GM12872 (cell line): ENCODE data around the gene KRTAP5-7.
"Not testable (repeated sequence)": the region's sequence is repeated elsewhere in the genome, so short reads cannot be mapped to it uniquely, and the experiment has no call there.

Source experiments
- TF ChIP-seq, protein P1 (sequence below): IDR thresholded peaks from 3 replicates; pipeline ENCODE4 v1.5.1; 2011; ENCODE audit warnings: low read depth, mild to moderate bottlenecking, low read length, moderate library complexity; ENCODE audit not compliant: insufficient read depth

The KRTAP5-7 gene

DNA sequence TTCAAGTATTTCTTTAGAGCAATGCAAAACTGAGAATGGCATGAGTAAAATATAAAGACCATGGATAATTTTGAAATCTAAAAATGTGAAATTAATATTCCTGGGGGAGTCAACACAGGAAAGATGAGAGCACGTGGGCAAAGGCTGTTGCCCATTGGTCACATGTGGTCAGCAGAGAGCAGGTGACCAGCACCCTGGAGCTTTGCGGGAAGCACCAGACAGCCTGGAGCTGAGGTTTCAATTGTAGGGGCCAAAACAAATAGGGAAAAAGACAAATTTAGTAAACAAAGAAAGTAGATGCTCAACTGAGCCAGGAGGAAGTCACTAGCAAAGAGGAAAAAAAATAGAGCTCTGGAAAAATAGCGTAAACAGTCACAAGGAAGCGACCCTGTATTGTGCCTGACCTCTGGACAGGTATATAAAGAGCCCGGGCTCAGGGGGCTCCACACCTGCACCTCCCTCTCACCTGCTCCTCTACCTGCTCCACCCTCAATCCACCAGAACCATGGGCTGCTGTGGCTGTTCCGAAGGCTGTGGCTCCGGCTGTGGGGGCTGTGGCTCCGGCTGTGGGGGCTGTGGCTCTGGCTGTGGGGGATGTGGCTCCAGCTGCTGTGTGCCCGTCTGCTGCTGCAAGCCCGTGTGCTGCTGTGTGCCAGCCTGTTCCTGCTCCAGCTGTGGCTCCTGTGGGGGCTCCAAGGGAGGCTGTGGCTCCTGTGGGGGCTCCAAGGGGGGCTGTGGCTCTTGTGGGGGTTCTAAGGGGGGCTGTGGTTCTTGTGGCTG, at the start of gene KRTAP5-7:
TSS of gene KRTAP5-7 (plus strand) at position 472 of the 780 bp plus-strand sequence. CDS start at position 506, 34 bp downstream.
- TF ChIP-seq, protein P1, sequence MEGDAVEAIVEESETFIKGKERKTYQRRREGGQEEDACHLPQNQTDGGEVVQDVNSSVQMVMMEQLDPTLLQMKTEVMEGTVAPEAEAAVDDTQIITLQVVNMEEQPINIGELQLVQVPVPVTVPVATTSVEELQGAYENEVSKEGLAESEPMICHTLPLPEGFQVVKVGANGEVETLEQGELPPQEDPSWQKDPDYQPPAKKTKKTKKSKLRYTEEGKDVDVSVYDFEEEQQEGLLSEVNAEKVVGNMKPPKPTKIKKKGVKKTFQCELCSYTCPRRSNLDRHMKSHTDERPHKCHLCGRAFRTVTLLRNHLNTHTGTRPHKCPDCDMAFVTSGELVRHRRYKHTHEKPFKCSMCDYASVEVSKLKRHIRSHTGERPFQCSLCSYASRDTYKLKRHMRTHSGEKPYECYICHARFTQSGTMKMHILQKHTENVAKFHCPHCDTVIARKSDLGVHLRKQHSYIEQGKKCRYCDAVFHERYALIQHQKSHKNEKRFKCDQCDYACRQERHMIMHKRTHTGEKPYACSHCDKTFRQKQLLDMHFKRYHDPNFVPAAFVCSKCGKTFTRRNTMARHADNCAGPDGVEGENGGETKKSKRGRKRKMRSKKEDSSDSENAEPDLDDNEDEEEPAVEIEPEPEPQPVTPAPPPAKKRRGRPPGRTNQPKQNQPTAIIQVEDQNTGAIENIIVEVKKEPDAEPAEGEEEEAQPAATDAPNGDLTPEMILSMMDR, result not testable (repeated sequence)

DNA sequence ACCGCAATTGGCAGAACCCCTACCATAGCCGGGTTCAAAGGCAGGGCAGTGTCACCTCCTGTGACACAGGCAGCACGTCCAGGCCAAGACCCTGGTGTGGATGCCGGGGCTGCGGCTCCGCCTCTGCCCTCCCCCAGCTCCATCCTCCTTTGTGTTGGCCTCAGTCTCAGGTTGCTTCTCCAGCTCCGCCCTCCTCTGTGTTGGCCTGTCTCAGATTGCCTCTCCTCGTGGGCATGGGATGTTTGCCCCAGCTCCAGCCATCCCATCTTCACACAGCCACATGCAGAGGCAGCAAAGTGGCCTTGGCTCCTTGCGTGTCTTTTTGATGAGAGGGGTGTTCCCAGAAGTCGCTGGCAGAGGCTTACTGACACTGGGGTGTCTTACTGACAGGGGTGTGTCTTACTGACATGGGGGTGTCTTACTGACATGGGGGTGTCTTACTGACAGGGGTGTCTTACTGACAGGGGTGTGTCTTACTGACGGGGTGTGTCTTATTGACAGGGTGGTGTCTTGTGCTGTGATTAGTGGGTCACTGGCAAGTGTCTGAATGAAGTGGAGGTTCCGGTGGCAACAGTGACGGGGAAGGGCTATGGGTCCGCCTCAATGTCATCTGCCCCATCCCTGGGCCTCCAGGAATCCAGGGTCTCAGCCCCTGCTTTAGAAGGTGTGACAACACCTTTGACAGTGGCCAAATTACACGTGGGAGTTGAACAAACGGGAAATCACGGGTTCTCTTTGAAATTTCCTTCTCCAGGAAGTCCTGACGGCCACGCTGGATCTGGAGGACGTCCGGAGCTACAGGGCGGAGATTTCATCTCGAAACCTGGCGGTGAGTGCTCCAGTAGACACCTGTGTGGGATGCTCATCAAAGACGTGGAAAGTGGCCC, 49.2 kb upstream of the KRTAP5-7 start:
- TF ChIP-seq, protein P1, result no peak

- TF ChIP-seq, protein P1, result no peak
These were observed 48.6 kb upstream of the KRTAP5-7 start for GRCh38 chr11:71478528-71478840.

DNA sequence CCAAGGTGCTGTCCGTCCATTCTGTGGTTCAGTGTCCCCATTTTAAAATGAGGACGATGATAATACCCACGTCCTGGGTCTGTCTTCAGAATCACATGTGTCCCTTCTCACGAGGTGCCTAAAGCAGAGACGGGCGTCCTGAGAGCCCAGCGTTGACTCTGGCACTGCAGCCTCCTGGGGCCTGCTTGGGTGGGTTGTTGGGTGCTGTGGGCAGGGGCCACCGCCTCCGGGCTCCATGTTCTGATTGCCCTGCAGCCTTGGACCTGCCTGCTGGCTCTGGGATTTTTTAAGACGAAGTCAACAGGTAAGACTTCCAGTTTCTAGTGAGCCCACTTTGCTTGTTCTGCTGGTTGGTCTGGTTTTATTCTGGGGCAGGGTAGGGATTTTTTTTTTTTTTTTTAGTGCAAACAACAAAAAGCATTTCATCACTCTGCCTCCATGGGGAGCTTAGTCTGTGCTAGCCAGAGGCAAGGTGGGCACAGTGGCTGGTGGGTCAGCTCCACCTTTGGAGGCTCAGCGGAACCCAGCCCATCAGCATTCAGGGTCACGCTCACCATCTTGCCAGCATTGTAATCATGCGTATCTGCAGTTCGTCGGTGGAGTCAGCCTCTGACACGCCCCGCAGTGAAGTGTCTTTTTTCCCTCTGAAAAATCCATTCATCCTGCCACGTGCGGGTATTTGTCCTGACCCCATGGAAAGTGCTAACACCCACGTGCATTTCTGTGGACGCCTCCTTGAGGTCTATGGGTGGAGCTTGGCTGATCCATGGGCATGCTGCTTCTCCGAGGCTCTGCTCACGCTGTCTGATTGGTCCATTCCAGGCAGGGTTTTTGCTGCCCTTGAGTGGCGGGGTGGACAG, 45.7 kb upstream of the KRTAP5-7 start:
- TF ChIP-seq, protein P1, result no peak

- TF ChIP-seq, protein P1, result no peak
These were observed 44.9 kb upstream of the KRTAP5-7 start for GRCh38 chr11:71482216-71482615.

GRCh38 chr11:71482746-71483364, 44.2 kb upstream of the KRTAP5-7 start:
- TF ChIP-seq, protein P1, result no peak

DNA sequence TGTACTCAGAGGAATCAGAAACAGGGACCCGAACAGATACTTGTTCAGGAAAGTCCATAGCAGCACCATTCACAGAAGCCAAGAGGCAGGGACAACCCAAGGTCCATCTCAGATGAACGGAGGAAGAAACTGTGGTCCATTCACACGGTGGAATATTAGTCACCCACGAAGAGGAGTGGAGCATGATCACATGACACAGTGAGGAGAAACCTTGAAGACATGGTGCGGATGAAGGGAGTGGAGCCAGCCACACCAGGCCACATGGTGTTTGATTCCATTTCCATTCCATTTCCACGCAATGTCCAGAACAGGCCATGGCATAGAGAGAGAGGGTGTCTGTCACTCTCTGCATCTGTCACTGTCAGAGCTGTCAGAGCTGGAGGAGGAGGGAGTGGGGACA, 43.4 kb upstream of the KRTAP5-7 start:
- TF ChIP-seq, protein P1, result no peak
